HG03095 (cell line): Measurements from ENCODE around the gene IL24.

Source experiments
- ATAC-seq: cut with Tn5 transposase; IDR thresholded peaks from one replicate; pipeline ENCODE4 v1.9.1; 2021; ENCODE audit warnings: moderate library complexity; ENCODE audit not compliant: unreplicated experiment

IL24 gene

DNA sequence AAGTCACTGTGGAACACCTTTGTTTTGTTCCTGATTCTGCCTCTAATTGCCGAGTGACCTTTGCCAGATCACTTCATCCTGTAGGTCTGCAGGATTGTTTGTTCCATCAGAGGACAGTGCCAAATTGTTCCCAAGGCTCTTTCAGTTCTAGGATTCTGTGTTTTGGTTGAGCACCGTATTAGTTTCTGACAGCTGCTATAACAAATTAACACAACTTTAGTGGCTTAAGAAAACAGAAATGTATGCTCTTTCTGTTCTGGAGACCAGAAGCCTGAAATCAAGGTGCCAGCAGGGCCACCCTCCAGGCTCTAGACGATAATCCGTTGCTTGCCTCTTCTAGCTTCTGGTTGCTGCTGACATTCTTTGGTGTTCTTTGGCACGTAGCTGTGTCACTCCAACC, 52.4 kb downstream of the IL24 start:
- ATAC-seq, result no peak

DNA sequence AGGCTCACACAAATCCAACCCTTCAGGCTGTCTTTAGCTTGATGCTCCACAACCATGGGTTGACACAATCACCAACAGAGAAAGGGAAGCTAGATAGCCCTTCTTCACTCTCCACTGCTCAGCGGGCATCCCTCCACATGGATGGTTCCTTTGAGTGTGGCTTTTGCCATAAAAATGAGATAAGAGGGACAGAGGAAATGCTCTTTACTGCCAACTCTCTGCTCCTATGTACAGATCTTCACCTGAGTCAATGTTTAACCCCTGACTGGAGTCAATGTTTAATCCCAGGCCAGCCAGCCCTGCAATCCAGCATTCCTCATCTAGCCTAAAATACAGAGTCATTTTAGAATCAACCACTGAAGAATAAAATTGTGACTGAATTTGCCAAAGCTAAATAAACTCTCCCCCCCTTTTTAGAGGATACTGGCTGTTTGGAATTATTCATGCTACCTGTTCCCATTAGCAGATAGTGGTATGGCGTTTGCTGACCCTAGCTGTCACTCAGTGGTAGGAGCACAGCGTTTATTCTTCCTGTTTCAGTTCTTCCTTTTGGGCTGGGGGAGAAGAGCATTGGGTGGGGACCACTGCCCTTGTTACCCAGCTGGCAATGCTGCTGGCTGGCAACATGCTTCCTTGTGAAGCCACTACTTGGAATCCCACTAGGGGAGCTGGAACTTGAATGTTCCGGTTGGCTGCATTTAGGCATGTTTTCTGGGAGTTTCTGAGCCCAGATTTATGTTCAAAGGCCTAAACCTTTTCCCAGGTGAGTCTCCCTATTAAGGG, 54.3 kb downstream of the IL24 start:
- no peak for ATAC-seq

DNA sequence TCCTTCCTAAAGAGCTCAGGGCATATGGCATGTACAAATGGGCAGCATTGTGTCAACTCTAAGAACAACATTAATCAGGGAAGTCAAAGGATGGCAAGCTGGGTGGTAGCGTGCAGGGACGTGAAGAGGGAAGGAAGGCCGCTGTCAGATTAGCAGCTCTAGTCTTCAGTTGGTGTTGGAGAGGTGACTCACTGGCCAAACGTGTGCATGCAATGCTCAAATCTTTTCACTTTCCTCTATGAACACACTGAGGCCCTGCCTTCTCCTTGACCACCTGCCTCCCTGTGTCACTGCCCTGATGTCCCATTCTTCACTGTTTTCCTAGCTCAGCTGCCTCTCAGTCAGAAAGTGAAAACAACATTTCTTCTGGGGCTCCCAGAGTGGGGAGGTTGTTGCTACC, 54.9 kb downstream of the IL24 start:
- no peak for ATAC-seq

DNA sequence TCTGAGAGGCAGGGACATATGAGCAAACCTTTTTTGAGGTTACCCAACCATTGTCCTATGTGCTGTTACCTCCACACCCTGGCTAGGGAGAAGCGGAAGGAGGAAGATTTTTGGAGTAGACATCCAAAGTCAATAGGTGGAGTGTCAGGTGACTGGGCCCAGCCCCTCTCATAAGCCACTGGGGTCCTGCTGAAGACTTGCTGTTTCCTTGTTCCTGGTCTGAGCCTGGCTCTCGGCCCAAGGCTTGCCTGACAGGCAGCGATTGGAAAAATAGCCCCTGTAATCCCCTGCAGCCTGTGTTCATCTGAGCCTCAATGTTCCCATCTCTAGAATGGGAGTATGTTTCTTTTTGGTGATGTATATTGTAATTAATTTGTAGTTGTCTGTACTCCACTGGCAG, 55.9 kb downstream of the IL24 start:
- ATAC-seq, result no peak

DNA sequence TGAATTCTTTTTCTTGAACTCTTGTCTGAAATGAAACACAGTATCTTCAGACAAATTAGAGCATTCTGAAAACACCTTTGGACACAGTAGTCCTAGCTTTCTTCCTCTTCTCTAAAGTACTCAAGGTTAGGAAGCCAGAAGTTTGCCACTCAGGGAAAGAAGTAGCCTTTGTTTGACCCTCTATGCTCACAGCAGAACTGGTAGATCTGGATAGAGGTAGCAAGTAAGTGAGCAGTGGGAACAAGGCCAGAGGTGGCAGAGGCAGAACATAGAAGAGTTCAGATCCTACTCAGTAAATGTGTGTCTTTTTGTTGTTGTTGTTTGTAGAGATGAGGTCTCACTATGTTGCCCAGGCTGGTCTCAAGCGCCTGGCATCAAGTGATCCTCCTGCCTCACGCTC, 56.4 kb downstream of the IL24 start:
- ATAC-seq, result no peak
